Liver (tissue), 3 donors: ENCODE results near the gene REL.

Experiments used
- CTCF ChIP-seq: fragments of 150-350 bp; IDR thresholded peaks from 2 replicates; pipeline ENCODE4 v1.5.1; 2017; ENCODE audit warnings: improper control_type of control experiment, low read depth, low read length; ENCODE audit not compliant: missing input control
- JUND ChIP-seq, 2 donors: IDR thresholded peaks; 2 replicates each; pipeline ENCODE4 v1.6.1; 2016; ENCODE audit warnings: antibody characterized with exemption in 2 of 2
- TAF1 ChIP-seq: conservative IDR thresholded peaks from 2 replicates; pipeline ENCODE4 v1.6.1; 2016; ENCODE audit warnings: antibody characterized with exemption, mild to moderate bottlenecking
- donor health status: healthy.
- donor health status: healthy.

- no peak for TF ChIP-seq TAF1
- TF ChIP-seq CTCF = no peak
- TF ChIP-seq JUND (IDR thresholded peaks at IDR 0.05) = no peak
Measured at GRCh38 chr2:60945341-60945740, 64.0 kb downstream of the REL start.
